ENCODE results near the gene PROCR.
"Not testable (repeated sequence)": the region's sequence is repeated elsewhere in the genome, so short reads cannot be mapped to it uniquely, and the experiment has no call there.

PROCR gene

DNA sequence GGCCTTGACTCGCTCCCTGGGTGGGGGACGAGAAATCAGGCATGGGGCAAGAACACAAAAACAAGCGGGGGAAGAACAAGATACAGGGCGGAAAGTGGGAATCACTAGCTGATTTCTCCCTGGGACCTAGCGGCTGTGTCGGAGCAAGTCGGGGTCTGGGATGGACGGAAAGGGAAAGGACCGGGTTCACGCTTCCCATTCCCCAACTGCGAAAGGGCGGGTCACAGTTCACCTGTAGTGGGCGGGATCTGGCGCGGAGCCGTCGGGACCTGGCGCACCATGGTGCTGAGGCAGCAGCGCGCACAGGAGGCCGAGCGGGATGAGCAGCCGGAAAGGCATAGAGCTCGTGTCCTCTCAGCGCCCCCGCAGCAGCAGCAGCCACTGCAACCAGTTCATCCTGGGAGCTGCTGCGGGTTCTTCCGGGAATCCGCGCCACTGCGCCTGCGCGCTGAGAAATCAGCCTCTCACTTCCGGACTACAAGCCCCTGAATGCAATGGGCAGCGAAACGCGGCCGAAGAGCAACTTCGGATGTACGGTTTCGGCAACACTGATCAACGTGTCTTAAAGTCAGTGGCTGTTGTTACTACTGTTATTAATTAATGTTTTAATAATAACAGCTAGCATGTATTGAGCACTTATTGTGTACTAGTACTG, 24.8 kb upstream of the PROCR start, which contains the start of gene EDEM2:
Gene EDEM2 (minus strand): TSS at position 417 of the 655 bp plus-strand sequence. CDS start 78 bp downstream, at position 339.
- TF ChIP-seq, protein P1, sequence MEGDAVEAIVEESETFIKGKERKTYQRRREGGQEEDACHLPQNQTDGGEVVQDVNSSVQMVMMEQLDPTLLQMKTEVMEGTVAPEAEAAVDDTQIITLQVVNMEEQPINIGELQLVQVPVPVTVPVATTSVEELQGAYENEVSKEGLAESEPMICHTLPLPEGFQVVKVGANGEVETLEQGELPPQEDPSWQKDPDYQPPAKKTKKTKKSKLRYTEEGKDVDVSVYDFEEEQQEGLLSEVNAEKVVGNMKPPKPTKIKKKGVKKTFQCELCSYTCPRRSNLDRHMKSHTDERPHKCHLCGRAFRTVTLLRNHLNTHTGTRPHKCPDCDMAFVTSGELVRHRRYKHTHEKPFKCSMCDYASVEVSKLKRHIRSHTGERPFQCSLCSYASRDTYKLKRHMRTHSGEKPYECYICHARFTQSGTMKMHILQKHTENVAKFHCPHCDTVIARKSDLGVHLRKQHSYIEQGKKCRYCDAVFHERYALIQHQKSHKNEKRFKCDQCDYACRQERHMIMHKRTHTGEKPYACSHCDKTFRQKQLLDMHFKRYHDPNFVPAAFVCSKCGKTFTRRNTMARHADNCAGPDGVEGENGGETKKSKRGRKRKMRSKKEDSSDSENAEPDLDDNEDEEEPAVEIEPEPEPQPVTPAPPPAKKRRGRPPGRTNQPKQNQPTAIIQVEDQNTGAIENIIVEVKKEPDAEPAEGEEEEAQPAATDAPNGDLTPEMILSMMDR (IDR thresholded peaks at IDR 0.05), result no peak
- Histone ChIP-seq H3K27ac (peak within 1 kb of the TSS; percentile 61 to 79), H3K4me3 (peak within 1 kb of the TSS; percentile 83)
- peak; percentile 95 for DNase-seq (ENCODE audit: low spot score)

DNA sequence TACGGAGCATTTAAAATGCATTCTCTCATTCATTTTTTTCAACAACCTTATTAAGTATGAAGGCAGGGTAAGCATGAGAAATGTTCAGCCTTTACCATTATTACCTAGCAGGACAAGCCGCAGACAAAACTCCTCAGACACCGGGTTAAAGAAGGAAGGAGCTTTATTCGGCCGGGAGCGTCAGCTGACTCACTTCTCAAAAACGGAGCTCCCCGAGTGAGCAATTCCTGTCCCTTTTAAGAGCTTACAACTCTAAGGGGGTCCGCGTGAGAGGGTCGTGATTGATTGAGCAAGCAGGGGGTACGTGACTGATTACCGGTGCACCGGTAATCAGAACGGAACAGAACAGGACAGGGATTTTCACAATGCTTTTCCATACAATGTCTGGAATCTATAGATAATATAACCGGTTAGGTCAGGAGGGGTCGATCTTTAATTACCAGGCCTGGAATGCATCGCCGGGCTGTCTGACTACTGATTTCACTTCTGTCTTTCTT, 24.2 kb upstream of the PROCR start:
- DNase-seq (ENCODE audit: low spot score), result not testable (repeated sequence)
- Histone ChIP-seq H3K4me3 (peak overlapping the region; percentile 83), H3K27ac (peak overlapping the region; percentile 61 to 79)

DNA sequence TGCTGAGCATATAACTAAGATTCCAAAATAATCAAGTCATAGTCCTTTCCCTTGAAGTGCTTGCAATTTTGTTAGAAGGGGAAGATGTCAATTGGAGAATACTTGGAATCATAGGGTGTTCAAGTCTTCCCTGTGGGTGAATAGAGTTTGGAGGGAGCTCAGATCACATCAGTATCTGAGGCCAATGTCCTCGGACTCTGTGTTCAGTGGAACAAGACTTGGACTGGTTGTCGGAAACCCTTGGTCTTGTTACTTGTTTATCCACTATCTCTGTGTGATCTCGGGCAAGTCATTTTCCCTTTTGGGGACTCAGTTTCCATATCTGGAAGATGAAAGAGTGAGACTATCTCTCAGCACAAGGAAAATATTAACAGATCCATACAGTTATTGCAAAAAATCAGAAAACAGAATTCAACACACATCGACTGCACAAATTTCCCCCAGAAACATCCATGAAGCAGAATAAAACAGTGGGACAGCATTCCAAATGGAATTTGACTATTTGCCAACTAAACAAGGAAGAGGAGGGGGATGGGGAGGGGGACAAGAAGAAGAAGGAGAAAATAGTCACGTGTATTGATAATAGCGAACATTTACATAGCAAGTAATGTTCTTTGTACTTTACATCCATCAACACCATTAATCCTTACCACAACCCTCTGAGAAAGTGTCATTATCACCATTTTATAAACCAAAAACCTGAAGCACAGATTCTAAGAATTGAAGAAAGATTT, 20.9 kb upstream of the PROCR start:
- TF ChIP-seq, protein P1 (IDR thresholded peaks at IDR 0.05), result no peak
- Histone ChIP-seq H3K4me3 (no peak overlapping the region), H3K27ac (no peak overlapping the region)
- DNase-seq (ENCODE audit: low spot score), result no peak

DNA sequence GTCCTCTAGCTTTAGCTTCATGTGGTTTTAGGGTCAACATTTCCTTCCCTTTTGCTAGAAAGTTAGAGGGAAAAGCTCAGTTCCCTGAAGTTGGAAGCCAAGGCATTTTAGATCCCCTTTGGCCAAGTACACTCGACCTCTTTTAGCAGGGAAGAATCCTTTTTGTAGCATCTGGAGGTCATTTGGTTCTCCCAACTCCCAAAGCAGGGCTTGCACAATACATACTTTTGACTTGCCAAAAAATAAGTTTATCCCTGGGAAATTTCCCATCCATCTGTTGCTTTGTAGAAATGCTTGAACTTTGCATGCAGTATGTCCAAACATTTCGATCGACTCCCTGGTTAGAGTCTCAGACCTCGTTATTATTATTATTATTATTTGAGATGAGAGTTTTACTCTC, 20.1 kb upstream of the PROCR start:
- TF ChIP-seq, protein P1 (IDR thresholded peaks at IDR 0.05), result no peak
- Histone ChIP-seq H3K27ac (no peak overlapping the region), H3K4me3 (no peak overlapping the region)
- DNase-seq (ENCODE audit: low spot score), result no peak

DNA sequence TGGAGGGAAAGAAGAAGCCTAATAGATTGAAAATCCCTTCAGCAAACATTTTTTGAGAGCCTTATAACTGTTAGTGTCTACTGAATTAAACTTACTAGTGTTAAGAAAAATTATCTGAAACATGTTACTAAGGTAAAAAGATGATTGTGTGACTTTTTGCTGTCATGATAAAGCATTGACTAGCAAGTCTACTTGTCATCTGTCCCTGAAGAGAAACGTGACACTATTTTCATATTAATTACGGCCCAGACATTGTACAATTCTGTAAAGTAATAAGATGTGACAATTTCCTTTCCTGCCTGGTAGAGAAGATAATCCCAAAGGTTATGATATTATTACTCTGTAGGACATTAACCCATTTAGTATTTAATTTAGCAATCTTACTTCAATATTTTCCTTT, 15.9 kb upstream of the PROCR start:
- Histone ChIP-seq H3K4me3 (no peak overlapping the region), H3K27ac (no peak overlapping the region)
- TF ChIP-seq, protein P1 (IDR thresholded peaks at IDR 0.05), result no peak
- DNase-seq (ENCODE audit: low spot score), result no peak

DNA sequence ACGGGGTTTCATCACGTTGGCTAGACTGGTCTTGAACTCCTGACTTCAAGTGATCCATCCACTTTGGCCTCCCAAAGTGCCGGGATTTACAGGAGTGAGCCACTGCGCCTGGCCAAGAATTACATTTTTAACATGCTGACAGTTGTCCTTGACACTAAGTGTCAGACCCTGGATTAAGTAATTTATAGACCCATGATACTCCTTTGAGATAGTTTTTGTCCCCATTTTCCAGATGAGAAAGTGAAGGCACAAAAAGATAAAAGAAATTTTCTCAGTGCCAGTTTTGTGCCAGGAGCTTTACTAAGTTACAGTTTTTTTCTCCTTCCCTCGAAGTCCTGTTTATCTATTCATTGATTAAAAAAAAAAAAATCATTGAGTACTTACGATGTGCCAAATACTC, 14.9 kb upstream of the PROCR start:
- TF ChIP-seq, protein P1 (IDR thresholded peaks at IDR 0.05), result no peak
- no peak overlapping the region for H3K27ac ChIP-seq
- no peak overlapping the region for H3K4me3 ChIP-seq
- no peak for DNase-seq (ENCODE audit: low spot score)

DNA sequence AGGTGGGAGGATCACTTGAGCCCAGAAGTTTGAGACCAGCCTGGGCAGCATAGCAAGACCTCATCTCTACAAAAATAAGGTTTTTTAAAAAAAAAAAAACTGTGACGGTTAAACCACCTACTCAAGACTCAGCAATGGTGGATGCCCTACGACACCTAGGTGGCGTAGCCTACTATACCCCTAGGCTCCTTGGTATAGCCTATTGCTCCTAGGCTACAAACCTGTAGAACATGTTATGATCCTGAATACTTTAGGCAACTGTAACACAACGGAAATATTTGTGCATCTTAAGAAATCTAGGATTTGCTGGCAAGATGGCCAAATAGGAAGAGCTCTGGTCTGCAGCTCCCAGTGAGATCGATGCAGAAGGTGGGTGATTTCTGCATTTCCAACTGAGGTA, 11.5 kb upstream of the PROCR start:
- not testable (repeated sequence) for H3K27ac ChIP-seq; H3K4me3 ChIP-seq; DNase-seq (ENCODE audit: low spot score)

DNA sequence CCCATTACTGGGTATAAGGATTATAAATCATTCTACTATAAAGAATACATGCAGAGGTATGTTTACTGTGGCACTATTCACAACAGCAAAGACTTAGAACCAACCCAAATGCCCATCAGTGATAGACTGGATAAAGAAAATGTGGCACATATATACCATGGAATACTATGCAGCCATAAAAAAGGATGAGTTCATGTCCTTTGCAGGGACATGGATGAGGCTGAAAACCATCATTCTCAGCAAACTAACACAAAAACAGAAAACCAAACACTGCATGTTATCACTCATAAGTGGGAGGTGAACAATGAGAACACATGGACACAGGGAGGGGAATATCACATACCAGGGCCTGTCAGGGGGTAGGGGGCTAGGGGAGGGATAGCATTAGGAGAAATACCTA, 7.3 kb upstream of the PROCR start:
- not testable (repeated sequence) for H3K4me3 ChIP-seq; DNase-seq (ENCODE audit: low spot score); H3K27ac ChIP-seq

Data from coronary artery (tissue), 2 donors.